Measurements from ENCODE around the gene TPM2. TPM values are rescaled to one million over a fixed set of nuclear protein-coding genes. Genes with fewer than 3 reads are reported as not detected.
"Not testable (repeated sequence)": the region's sequence is repeated elsewhere in the genome, so short reads cannot be mapped to it uniquely, and the experiment has no call there.

TPM2 gene
- total RNA-seq, 2 donors from 2014 or later: 599 to 915 TPM

- H3K4me3 ChIP-seq: peak overlapping the region in 1 of 2 donors; percentile 6
- DNase-seq (ENCODE audit: low spot score): no peak
- H3K27ac ChIP-seq: peak overlapping the region; percentile 41 to 42
Measured at GRCh38 chr9:35649431-35650340, 40.0 kb downstream of the TPM2 start.

GRCh38 chr9:35646533-35647265, 43.0 kb downstream of the TPM2 start:
- peak; percentile 93 for DNase-seq (ENCODE audit: low spot score)
- no peaks in the 10 kb centered on the region for H3K9me3 ChIP-seq
- peak; percentile 89 to 99 for TF ChIP-seq CTCF (IDR thresholded peaks at IDR 0.05)
- peak overlapping the region; percentile 55 to 58 for H3K4me3 ChIP-seq
- H3K27ac ChIP-seq: peak overlapping the region; percentile 86 to 91
- H3K27me3 ChIP-seq: no peaks in the 10 kb centered on the region
- peaks cover 0 to 15% of the 10 kb centered on the region in 2 donors for H3K4me1 ChIP-seq
- H3K36me3 ChIP-seq: no peaks in the 10 kb centered on the region

More at GRCh38 chr9:35649431-35650340, 40.0 kb downstream of the TPM2 start:
- no peaks in the 10 kb centered on the region for H3K36me3 ChIP-seq
- H3K4me1 ChIP-seq: peaks cover 0 to 15% of the 10 kb centered on the region in 2 donors
- no peak for TF ChIP-seq CTCF (IDR thresholded peaks at IDR 0.05)
- no peaks in the 10 kb centered on the region for H3K27me3 ChIP-seq
- no peaks in the 10 kb centered on the region for H3K9me3 ChIP-seq

GRCh38 chr9:35646153-35646532, 43.6 kb downstream of the TPM2 start:
- no peaks in the 10 kb centered on the region for H3K36me3 ChIP-seq
- peak overlapping the region; percentile 86 to 91 for H3K27ac ChIP-seq
- no peak for DNase-seq (ENCODE audit: low spot score)
- peak overlapping the region; percentile 55 to 58 for H3K4me3 ChIP-seq
- no peaks in the 10 kb centered on the region for H3K27me3 ChIP-seq
- H3K9me3 ChIP-seq: no peaks in the 10 kb centered on the region
- TF ChIP-seq CTCF (IDR thresholded peaks at IDR 0.05): no peak
- peaks cover 0 to 15% of the 10 kb centered on the region in 2 donors for H3K4me1 ChIP-seq

GRCh38 chr9:35645736-35646135, 44.0 kb downstream of the TPM2 start:
- Histone ChIP-seq H3K4me3 (peak overlapping the region; percentile 55 to 58), H3K27ac (peak overlapping the region; percentile 86 to 91), H3K4me1 (peaks cover 0 to 15% of the 10 kb centered on the region in 2 donors)
- not testable (repeated sequence) for DNase-seq (ENCODE audit: low spot score); H3K9me3 ChIP-seq; H3K27me3 ChIP-seq; H3K36me3 ChIP-seq

GRCh38 chr9:35643046-35643445, 46.7 kb downstream of the TPM2 start:
- no peaks in the 10 kb centered on the region for H3K27me3 ChIP-seq
- no peak for DNase-seq (ENCODE audit: low spot score)
- no peaks in the 10 kb centered on the region for H3K9me3 ChIP-seq
- H3K4me3 ChIP-seq: no peak overlapping the region
- TF ChIP-seq CTCF (IDR thresholded peaks at IDR 0.05): no peak
- no peak overlapping the region for H3K27ac ChIP-seq
- peaks cover 0 to 15% of the 10 kb centered on the region in 2 donors for H3K4me1 ChIP-seq
- no peaks in the 10 kb centered on the region for H3K36me3 ChIP-seq

- not testable (repeated sequence) for DNase-seq (ENCODE audit: low spot score); H3K4me1 ChIP-seq; H3K4me3 ChIP-seq; H3K9me3 ChIP-seq; H3K27ac ChIP-seq; H3K27me3 ChIP-seq; H3K36me3 ChIP-seq
Measured at GRCh38 chr9:35641478-35641877, 48.2 kb downstream of the TPM2 start.

- not testable (repeated sequence) for H3K36me3 ChIP-seq; H3K4me1 ChIP-seq; H3K27ac ChIP-seq; H3K27me3 ChIP-seq; DNase-seq (ENCODE audit: low spot score); H3K4me3 ChIP-seq; H3K9me3 ChIP-seq
Measured at GRCh38 chr9:35640431-35640830, 49.3 kb downstream of the TPM2 start.

Data from right atrium auricular region (tissue), 2 donors.